Thyroid gland (tissue), 4 donors: ENCODE data around the gene NLGN3. TPM values are rescaled to one million over a fixed set of nuclear protein-coding genes. Genes with fewer than 3 reads are reported as not detected.
A peak's percentile ranks its signal among the peaks of the same experiment; 100 is the strongest.

Experiments
- DNase-seq, 2 donors: peaks; one replicate each; pipeline ENCODE4 v3.0.0-alpha.2; 2019
- H3K27ac ChIP-seq, 3 donors: fragments of 200-600 bp; sonication (generic); 1 replicate in 2 of 3; 2 replicates in 1 of 3; pipeline ENCODE4 v1.5.1; 2016 to 2019; ENCODE audit warnings: mild to moderate bottlenecking in 1 of 3, moderate library complexity in 1 of 3
- H3K27me3 ChIP-seq: fragments of 200-600 bp; sonication (generic); one replicate; pipeline ENCODE4 v1.5.1; 2019
- H3K36me3 ChIP-seq, 2 donors: fragments of 200-600 bp; sonication (generic); one replicate each; pipeline ENCODE4 v1.5.1; 2016 to 2019
- H3K4me1 ChIP-seq, 2 donors: fragments of 200-600 bp; sonication (generic); one replicate each; pipeline ENCODE4 v1.5.1; 2017 to 2019
- H3K4me3 ChIP-seq, 3 donors: fragments of 200-600 bp; sonication (generic); replicated peaks in 1 of 3; 1 replicate in 2 of 3; 2 replicates in 1 of 3; pipeline ENCODE4 v1.5.1; 2016; ENCODE audit warnings: mild to moderate bottlenecking in 1 of 3
- H3K9me3 ChIP-seq: fragments of 200-600 bp; sonication (generic); one replicate; pipeline ENCODE4 v1.5.1; 2017
- CTCF ChIP-seq, 6 experiments: fragments of 200-600 bp in 3 of 6; fragments of 450-650 bp in 3 of 6; sonication (generic) in 3 of 6; IDR thresholded peaks; one replicate each; pipeline ENCODE4 v1.5.1; 2016 to 2019; ENCODE audit warnings: antibody characterized with exemption in 6 of 6, mild to moderate bottlenecking in 2 of 6, inconsistent platforms in 1 of 6, moderate library complexity in 1 of 6
- POLR2A ChIP-seq, 2 donors: fragments of 450-650 bp; IDR thresholded peaks; one replicate each; pipeline ENCODE4 v1.6.1; 2017; ENCODE audit warnings: antibody characterized with exemption in 2 of 2, mild to moderate bottlenecking in 2 of 2, moderate library complexity in 1 of 2
- WGBS, 2 donors: methylation state at CpG; one replicate each; pipeline ENCODE4 v1.1.5; 2017; 5-methylcytosine and 5-hydroxymethylcytosine counted together
- intact Hi-C: fragments of 100-400 bp; cut with DNase I; formaldehyde crosslinking; loops from one replicate; pipeline ENCODE4 v1.15.1; 2023
- total RNA-seq, 4 donors: library from RNA; depleted of rRNA; stranded (reverse); fragments of >200 nt; gene quantifications; one replicate each; pipeline ENCODE4 v1.2.3, GENCODE V29; 2016

The NLGN3 gene
- total RNA-seq, 4 donors from 2014 or later, result 0.13 to 0.46 (median 0.39) TPM

GRCh38 chrX:71181558-71181909 lies 36.9 kb downstream of the NLGN3 start:
- peak overlapping the region in 2 of 3 donors; percentile 21 to 37 for H3K4me3 ChIP-seq
- DNase-seq, result peak; percentile 2 to 15
- TF ChIP-seq CTCF (IDR thresholded peaks at IDR 0.05), result no peak
- no peak for TF ChIP-seq POLR2A (IDR thresholded peaks at IDR 0.05)
- no peaks in the 10 kb centered on the region for H3K9me3 ChIP-seq
- no peaks in the 10 kb centered on the region for H3K27me3 ChIP-seq
- 3 to 21% methylated on average over 8 to 10 of the region's 10 CpGs for WGBS, 2 donors
- H3K36me3 ChIP-seq, result no peaks in the 10 kb centered on the region
- H3K27ac ChIP-seq, result peak overlapping the region; percentile 78 to 85 (median 79)
- intact Hi-C loops, result no loop called here
- peaks cover 0 to 3% of the 10 kb centered on the region in 2 donors for H3K4me1 ChIP-seq

- intact Hi-C loops, result no loop called here
- peaks cover 0 to 3% of the 10 kb centered on the region in 2 donors for H3K4me1 ChIP-seq
- no peaks in the 10 kb centered on the region for H3K36me3 ChIP-seq
- peak overlapping the region; percentile 78 to 85 (median 79) for H3K27ac ChIP-seq
- peak overlapping the region in 2 of 3 donors; percentile 25 to 37 for H3K4me3 ChIP-seq
- DNase-seq, result peak; percentile 86
- H3K9me3 ChIP-seq, result no peaks in the 10 kb centered on the region
- WGBS, 2 donors, result 1 to 2% methylated on average over 38 to 42 of the region's 42 CpGs
- no peaks in the 10 kb centered on the region for H3K27me3 ChIP-seq
- TF ChIP-seq CTCF (IDR thresholded peaks at IDR 0.05) (no peak), POLR2A (IDR thresholded peaks at IDR 0.05) (peak in 1 of 2 donors; percentile 92)
These were observed 37.5 kb downstream of the NLGN3 start for GRCh38 chrX:71181910-71182799.

- WGBS, 2 donors, result 24 to 28% methylated on average over 2 of the region's 2 CpGs
- intact Hi-C loops, result no loop called here
These were observed 38.2 kb downstream of the NLGN3 start for GRCh38 chrX:71182871-71183270.

GRCh38 chrX:71183341-71183740 lies 38.7 kb downstream of the NLGN3 start:
- TF ChIP-seq CTCF (IDR thresholded peaks at IDR 0.05) (no peak), POLR2A (IDR thresholded peaks at IDR 0.05) (no peak)
- Histone ChIP-seq H3K27ac (no peak overlapping the region), H3K9me3 (no peaks in the 10 kb centered on the region)

More at GRCh38 chrX:71182871-71183270, 38.2 kb downstream of the NLGN3 start:
- TF ChIP-seq POLR2A (IDR thresholded peaks at IDR 0.05) (no peak), CTCF (IDR thresholded peaks at IDR 0.05) (no peak)
- no peaks in the 10 kb centered on the region for H3K9me3 ChIP-seq
- no peaks in the 10 kb centered on the region for H3K36me3 ChIP-seq
- H3K27me3 ChIP-seq, result no peaks in the 10 kb centered on the region
- H3K27ac ChIP-seq, result no peak overlapping the region
- H3K4me1 ChIP-seq, result peaks cover 0 to 3% of the 10 kb centered on the region in 2 donors
- DNase-seq, result no peak
- peak overlapping the region in 1 of 3 donors; percentile 25 for H3K4me3 ChIP-seq

GRCh38 chrX:71184092-71184491 lies 39.5 kb downstream of the NLGN3 start:
- H3K4me3 ChIP-seq, result no peak overlapping the region
- TF ChIP-seq CTCF (IDR thresholded peaks at IDR 0.05) (no peak), POLR2A (IDR thresholded peaks at IDR 0.05) (no peak)
- H3K27me3 ChIP-seq, result no peaks in the 10 kb centered on the region
- intact Hi-C loops, result no loop called here
- 51 to 61% methylated on average over 5 of the region's 5 CpGs for WGBS, 2 donors
- no peaks in the 10 kb centered on the region for H3K9me3 ChIP-seq
- no peaks in the 10 kb centered on the region for H3K36me3 ChIP-seq
- no peak for DNase-seq
- H3K4me1 ChIP-seq, result no peaks in the 10 kb centered on the region
- H3K27ac ChIP-seq, result no peak overlapping the region

More at GRCh38 chrX:71183341-71183740, 38.7 kb downstream of the NLGN3 start:
- peaks cover 0 to 3% of the 10 kb centered on the region in 2 donors for H3K4me1 ChIP-seq
- no peaks in the 10 kb centered on the region for H3K36me3 ChIP-seq
- no peak for DNase-seq
- no peaks in the 10 kb centered on the region for H3K27me3 ChIP-seq
- intact Hi-C loops, result no loop called here
- no peak overlapping the region for H3K4me3 ChIP-seq
- WGBS, 2 donors, result 50 to 58% methylated on average over 6 of the region's 6 CpGs
